GM21526 (cell line): ENCODE data around the gene TMC1.
"Not testable (repeated sequence)": the region's sequence is repeated elsewhere in the genome, so short reads cannot be mapped to it uniquely, and the experiment has no call there.

Source experiments
- ATAC-seq: cut with Tn5 transposase; IDR thresholded peaks from one replicate; pipeline ENCODE4 v1.9.1; 2021; ENCODE audit warnings: moderate library complexity; ENCODE audit not compliant: unreplicated experiment, low FRiP score

The TMC1 gene

DNA sequence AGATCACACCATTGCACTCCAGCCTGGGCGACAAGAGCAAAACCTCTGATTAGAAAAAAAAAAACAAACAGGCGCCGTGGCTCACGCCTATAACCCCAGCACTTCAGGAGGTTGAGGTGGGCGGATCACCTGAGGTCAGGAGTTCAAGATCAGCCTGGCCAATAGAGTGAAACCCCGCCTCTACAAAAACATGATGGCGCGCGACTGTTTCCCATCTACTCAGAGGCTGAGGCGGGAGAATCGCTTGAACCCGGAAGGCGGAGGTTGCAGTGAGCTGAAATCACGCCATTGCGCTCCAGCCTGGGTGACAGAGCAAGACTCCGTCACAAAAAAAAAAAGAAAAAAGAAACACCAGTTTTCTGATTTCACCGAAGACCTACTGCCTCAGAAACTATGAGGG, at the start of gene TMC1:
TMC1 (plus strand) TSS at position 193 of the 400 bp plus-strand sequence. CDS start 127,041 bp downstream, outside the sequence.
- not testable (repeated sequence) for ATAC-seq

DNA sequence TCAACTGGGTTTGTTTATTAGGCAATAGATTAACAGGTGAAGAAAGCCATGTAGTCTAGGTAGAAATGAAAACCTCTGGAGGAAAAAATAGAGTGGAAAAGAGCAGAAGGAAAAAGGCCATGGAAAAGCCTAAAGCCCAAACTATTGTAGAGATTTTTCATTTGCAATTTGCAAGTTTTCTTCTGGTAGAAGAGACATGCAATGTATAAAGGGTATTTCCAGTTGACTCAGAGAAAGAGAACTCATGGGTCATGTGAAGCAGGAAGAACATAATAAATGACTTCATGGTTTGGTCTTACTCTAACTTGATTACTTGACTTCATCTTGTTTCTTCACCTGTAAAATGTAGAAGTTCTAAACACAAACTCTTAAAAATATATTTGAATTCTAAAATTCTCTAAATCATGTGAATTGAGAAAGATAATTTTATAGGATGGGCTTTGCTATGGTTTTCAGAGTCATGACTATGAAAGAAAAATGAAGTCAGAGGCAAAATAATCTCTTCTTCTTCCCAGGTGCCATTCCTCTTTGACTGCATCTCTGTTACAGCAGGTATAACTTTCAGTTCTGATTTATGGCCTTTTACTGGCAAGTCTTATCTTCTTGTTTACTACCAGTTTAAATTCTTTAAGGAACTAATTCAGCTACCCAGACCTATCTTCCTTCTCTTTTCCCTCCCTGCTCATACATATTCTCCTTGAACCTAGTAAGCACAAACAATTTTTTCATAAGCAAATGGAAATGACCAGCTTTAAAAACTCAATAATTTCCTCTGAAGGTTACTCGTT, 47.7 kb upstream of the TMC1 start:
- ATAC-seq, result peak; percentile 89

DNA sequence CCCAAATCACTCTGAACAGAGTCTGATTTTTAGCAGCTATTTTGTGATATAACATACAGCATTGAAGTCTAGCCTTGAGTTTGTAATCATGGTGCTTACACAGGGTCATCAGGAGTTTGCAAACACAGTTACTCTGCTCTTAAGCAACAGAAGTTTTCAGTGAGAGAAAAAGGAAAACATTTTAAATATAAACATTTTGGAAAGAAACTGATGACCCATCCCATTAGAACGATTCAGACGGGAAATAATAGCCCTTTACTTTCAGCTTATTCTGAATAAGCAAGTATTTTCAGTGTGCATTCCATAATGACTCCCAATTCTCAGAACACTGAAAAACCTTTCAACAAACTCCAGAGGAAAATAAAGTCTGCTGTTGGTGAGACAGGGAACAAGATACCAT, 46.7 kb upstream of the TMC1 start:
- no peak for ATAC-seq

DNA sequence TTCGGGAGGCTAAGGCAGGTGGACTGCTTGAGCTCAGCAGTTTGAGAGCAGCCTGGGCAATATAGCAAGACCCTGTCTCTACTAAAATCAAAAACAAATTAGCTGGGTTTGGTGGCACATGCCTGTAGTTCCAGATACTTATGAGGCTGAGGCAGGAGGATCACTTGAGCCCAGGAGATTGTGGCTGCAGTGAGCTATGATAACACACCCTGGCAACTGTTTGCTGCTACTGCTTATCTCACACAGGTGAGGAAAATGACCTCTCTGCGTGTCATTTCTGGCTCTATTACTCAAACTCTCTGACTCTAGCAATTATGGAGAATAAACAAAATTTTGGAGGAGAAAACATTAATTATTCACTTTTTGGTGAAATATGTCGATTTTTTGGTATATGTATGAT, 45.3 kb upstream of the TMC1 start:
- no peak for ATAC-seq

DNA sequence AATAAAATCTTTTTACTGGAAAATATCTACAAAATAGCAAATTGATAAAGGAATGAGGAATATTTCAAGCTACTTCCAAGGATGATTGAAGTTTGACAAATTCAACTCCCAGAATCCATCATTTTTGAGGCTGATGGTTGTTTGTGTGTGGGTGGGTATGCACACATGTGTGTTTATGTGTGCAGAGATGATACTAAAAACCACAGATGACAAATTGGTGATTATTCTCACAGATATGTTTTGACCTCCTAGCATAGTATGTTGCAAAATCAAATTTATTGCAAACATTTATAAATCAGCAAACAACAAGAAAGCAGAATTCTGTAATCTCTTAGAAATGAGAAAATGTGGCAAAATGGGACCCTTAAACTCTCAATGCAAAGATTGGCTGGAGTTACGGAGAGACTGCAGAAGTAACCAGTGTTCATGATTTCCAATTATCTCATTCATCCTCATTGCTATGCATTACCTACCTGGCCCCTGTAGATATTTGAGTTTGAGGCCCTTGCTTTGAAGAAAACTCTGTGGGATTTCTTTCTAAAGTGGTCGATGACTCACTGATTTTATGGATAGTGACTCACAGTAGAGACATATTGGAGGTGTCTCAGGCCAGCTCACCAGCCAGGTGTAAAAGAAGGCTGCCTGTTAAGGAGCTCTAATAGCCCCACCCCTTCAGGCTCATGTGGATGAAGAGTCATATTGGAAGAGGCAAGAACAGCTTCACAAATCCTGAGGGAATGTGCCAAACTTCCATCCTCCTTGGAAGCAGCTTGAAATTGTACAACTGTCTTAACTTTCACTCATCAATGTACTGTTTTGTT, 44.6 kb upstream of the TMC1 start:
- no peak for ATAC-seq

DNA sequence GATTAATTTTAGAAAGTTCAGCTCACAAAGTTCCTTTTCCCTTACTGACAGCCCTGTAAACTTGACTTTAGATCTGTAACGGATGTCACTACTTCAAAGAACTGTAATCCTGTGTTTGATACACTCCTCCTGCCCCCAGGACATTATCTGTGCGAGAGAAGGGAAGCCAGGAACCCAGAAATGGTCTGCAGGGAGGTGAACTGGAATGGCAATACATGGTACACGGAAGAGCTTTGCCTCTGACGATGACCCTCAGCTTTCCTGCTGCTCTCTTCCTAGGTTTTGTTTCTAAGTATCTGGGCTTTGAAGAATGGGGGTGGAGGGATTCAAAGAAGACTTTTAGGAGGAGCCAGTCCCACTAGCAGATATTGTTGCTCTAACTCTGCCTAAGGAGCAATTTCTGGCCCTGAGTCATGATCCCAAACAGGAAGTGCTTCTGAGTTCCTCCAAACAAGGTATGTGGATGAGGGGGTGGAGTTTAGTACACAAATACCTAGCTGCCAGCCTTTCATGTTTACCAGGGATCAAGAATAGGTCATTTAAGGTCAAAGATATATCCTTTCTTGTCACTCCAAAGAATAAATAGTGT, 43.4 kb upstream of the TMC1 start:
- no peak for ATAC-seq

DNA sequence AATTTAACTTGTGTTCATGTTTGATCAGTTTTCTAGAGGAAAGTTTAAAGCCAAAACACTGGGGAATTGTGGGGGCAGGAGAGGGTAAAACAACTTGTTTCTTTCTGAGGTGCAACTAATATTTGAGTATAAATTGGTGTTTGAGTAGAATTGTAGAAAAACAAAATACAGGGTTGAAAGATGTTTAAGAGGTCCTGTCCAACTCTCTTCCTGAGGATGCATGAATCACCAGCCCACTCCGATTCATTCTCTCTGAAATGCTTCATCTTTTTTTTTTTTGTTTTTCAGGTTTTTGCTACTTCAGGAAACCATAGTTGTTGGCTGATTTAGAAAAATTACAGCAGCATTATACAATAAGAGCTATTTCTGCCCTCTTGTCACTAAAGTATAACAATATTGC, 42.4 kb upstream of the TMC1 start:
- ATAC-seq, result no peak

DNA sequence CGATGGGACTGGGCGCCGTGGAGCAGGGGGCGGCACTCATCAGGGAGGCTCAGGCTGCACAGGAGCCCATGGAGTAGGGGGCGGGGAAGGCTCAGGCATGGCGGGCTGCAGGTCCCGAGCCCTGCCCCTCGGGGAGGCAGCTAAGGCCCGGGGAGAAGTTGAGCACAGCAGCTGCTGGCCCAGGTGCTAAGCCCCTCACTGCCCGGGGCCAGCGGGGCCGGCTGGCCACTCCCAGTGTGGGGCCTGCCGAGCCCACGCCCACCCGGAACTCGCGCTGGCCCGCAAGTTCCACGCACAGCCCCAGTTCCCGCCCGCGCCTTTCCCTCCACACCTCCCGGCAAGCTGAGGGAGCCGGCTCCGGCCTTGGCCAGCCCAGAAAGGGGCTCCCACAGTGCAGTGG, 41.1 kb upstream of the TMC1 start:
- not testable (repeated sequence) for ATAC-seq

DNA sequence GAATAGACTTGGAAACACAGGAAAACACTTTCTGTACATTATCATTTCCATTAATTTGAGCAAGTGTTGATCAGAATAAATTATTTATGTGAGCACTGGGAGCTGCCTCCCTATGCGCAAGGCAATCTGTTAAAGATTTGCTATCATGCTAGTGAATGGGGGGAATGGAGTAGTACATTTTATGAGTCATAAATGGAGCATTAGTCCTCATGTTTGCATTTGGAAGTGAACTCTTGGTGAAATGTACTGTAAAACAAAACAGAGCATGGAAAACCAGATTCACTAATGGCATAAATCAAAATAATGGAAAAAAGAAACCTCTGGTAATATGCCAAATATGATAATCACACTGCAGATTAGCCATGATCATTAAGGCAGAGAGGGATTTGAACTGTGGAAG, 40.5 kb upstream of the TMC1 start:
- ATAC-seq, result no peak

DNA sequence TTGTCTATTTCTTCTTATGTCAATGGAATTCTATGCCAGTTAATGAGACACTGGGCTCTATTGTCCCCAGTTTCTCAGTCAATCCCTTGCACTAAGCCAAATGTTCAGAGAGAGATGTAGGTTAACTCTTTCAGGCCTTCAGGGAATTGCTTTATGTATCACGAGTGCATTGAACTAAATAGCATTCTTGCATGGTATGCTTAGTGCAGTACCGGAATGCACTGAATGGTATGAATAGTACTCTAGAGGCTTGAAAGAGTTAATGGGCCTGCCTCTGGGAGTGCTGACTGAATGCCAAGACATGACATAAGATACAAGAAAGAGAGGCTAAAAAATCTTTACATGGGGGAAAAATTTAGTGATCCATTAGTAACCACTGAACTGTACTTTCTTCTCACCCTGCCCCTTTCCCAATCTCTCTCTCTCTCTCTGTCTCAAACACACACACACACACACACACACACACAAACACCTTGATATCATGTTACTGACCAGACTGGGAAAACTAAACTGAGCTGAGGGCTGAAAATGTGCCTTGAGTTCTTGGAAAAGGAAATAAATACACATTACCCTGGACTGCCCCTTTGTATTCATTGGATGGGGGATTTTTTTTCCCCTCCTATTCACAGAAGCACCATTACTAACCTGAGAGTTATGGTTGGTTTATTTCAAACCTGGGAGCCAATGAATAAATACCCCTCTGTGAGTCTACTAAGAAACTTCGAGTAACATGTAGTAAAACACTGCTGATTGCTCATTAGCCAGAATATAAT, 35.4 kb upstream of the TMC1 start:
- ATAC-seq, result no peak

DNA sequence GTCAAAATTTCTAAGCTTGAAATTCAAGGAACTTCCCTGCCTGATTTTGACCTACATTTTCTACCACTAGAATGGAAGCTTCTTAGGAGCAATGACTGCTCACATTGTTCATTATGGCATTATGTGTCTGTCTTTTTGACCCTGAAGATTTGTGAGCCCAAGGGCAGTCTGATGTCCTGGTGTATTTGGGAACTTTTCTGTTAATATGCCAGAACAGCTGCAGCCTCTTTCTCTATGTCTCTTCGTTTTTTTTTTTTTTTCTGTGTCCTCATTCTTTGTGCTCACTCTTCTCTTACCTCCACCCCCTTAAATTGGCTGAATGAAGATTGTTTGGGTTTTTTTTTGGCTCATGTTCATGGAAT, 34.8 kb upstream of the TMC1 start:
- ATAC-seq, result no peak

DNA sequence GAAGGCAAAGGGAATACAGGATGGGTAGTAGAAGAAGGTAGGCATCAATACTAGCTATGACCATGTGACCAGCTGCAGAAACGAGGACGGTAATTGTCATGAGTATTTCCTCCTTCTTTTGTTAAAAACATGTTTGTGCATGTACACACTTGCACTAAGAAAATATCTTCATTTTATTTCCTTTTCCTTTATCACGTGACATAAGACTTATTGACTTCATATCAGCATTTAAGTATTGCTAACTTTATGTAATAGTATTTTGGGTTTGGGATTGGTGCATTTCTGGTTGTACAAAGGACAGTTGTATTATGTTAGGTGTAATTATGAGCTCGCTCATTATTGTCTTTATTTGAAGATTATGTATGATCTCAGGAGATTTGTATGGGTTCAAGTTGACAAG, 33.7 kb upstream of the TMC1 start:
- not testable (repeated sequence) for ATAC-seq

DNA sequence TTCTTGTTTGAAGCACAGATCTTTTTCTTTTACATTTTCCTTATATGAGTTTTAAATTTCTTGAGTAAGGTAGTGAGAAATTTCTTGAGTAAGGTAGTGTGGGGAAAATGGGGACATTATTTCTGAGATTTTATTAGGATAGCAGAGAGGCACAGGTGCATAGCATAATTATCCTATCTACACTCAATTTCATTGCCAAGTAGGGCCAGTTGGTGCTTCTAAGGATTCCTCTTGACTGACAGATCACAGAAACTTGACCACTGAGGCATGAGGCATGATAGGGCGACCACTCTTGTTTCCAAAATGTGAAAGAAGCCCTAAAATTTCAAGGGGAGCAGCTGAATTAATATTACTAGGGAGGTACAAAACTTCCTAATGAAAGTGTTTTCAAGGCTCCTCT, 31.4 kb upstream of the TMC1 start:
- ATAC-seq, result no peak

DNA sequence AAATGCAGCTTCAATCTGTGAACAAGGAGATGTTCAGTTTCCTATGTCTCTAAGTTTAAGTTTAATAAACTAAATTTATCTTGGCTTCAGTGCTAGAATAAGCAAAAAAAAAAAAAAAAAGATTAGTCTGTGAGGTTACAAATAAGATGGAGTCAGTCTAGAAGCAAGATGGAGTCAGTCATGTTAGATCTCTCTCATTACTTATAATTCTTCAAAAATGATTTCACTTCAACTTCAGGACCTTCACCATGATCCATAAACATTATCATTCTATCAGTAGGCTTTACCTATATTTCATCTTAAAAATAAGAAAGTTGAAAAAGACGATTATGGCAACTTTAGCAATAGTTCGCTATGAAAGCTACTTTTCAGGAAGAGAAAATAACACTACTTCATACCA, 30.2 kb upstream of the TMC1 start:
- ATAC-seq, result no peak

DNA sequence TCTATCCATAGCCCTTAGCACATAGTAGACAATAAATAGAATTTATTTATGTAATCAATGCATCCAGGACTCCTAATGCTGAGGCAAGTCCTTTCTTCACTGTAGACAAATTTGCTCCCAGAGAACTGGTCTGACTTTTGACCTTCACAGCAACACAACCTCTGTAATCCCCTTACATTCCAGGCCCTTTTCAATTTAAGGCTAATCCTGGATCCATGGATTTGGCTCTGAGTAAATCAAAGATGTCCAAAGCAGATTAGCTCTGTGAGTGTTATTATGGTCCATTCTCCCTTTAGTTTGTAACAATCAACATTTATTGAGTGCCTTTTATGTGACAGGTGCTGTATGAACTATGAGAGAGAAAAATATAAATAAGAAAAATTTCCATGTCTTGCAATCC, 27.4 kb upstream of the TMC1 start:
- no peak for ATAC-seq

DNA sequence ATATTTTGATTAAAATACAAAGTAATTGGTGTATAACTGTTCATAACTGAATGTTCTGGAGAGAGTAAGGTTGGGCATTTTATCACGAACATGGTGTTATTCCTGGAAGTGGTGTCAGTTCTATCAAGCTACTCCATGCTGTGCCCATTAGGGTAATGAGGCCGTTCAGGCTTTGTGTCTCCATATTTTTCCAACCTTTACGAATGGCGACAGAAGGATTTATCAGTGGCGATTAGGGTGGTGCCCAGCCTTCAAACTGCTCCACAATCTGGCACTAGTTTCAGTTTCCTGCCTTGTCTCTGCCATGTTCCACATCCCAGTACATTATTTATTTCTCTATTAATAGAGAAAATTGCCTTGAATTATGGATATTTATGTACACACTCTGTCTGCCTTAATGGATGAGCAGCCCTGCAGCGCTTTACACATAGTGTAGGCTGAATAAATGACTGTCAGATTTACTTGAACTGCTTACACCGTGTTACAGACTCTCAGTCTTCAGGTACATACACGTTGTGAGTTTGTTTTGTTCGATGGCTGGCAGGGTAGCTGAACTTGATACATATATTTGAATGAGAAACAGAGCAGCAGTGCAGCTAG, 23.9 kb upstream of the TMC1 start:
- no peak for ATAC-seq

DNA sequence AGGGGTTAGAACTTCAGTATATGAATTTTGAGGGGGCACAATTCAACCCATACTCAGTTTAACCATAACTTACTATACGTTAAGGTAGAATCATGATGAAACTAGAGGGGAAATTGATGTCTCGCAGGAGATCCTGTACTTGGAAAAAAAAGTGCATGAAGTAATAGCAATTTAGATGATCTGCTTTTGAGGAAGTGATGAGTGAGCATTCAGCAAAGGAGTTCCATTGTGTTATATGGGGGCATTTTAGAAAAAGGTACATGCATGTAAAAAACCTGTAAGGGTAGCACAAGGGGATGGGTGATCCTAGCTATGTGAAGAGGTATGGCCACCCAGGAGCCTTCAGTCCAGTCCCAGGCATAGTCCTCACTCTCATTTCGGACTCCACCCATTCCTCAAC, 14.8 kb upstream of the TMC1 start:
- no peak for ATAC-seq

DNA sequence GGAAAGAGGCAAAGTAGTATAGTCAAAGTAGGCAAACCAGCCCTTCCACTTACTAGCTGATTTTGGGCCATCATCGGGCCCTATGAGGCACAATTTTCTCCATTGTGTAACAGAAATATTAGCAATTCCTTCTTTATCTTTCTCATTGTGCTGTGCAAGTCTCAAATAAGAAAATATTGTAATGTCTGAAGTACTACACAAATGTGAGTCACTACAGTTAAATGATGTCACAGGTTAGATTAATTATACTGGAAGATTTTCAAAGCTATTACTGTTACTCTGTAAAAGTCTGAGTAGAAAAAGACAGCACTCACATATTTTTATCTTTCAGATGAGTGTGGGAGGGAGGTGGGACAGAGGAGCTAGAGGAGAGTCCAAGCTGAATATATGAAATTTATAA, 12.4 kb upstream of the TMC1 start:
- no peak for ATAC-seq

DNA sequence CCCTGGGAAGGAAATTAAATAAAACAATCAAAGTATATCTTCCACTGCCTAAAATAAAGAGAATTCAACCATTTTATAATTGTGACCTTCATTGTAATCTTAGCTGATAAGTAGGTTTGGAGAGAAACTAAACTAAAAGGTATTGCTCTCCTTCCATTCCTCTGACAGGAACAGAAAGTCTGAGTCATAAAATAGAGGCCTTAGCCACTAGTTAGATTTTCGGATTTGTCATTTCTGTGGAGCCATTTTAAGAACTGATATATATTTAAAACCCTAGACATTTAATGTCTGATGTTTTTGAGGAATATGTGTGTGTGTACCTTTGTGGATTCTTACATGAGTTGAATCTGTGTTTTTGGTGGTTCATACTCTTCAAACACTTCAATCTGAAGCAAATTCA, 11.8 kb upstream of the TMC1 start:
- ATAC-seq, result peak; percentile 95

DNA sequence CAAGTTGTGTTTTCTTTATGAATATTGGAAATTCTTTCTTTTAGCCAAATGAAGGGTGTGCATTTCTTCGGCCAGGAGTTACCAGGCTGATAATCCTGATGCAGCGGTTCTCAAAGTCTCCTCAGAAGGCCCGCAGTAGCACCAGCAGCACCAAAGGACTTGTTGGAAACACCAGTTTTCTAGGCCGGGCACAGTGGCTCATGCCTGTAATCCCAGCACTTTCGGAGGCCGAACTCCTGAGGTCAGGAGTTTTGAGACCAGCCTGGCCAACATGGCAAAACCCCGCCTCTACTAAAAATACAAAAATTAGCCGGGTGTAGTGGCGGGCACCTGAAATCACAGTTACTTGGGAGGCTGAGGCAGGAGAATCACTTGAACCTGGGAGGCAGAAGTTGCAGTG, 397 bp upstream of the TMC1 start:
- not testable (repeated sequence) for ATAC-seq
